Measurements from ENCODE around the gene KRT78.

DNA sequence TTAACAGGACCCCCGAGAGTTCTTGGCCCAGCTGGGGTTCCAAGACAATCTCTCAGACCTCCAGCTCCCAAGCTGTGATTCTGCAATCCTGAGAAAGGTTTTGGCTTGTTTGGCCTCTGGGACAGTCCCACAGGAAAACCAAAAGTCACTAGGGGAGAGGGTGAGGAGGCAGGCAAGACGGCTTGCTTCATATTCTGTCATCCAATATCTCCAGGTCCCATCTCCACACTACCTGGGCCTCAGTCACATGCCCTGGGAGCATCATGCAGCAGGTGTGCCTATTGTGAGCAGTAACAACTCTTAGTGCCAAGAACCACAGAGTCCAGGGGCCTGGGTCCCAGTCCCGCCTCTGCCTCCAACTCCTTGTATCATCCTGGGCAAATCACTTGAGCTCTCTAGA lies 16.3 kb downstream of the KRT78 start:
- no peak for TF ChIP-seq GATA2 (IDR thresholded peaks at IDR 0.05; ENCODE audit: low read depth, low read length)
- TF ChIP-seq GATA3 (IDR thresholded peaks at IDR 0.05; ENCODE audit: low read depth, low read length), result no peak

Measured in SH-SY5Y (cell line).